AG08396 (cell line): ENCODE measurements around the gene CDK14.
"Not testable (repeated sequence)": the region's sequence is repeated elsewhere in the genome, so short reads cannot be mapped to it uniquely, and the experiment has no call there.

Experiments
- DNase-seq: peaks from one replicate; pipeline ENCODE4 v3.0.0; 2012; ENCODE audit warnings: low spot score, mixed read lengths

CDK14 gene

GRCh38 chr7:90804370-90804769 is 208.2 kb downstream of the CDK14 start:
- DNase-seq: no peak

- not testable (repeated sequence) for DNase-seq
Measured at GRCh38 chr7:90815552-90815951, 219.4 kb downstream of the CDK14 start.

- DNase-seq: peak; percentile 25
Measured at GRCh38 chr7:90816511-90817142, 220.5 kb downstream of the CDK14 start.

GRCh38 chr7:90817151-90817550 is 221.0 kb downstream of the CDK14 start:
- no peak for DNase-seq

- no peak for DNase-seq
Measured at GRCh38 chr7:90817846-90818245, 221.7 kb downstream of the CDK14 start.

- DNase-seq: no peak
Measured at GRCh38 chr7:90818341-90818740, 222.2 kb downstream of the CDK14 start.

- DNase-seq: no peak
Measured at GRCh38 chr7:90821961-90822620, 226.0 kb downstream of the CDK14 start.

GRCh38 chr7:90824386-90825307 is 228.5 kb downstream of the CDK14 start:
- peak; percentile 16 for DNase-seq

GRCh38 chr7:90825779-90826178 is 229.7 kb downstream of the CDK14 start:
- DNase-seq: peak; percentile 4

GRCh38 chr7:90828601-90829000 is 232.5 kb downstream of the CDK14 start:
- no peak for DNase-seq

GRCh38 chr7:90830308-90830707 is 234.2 kb downstream of the CDK14 start:
- no peak for DNase-seq

GRCh38 chr7:90832726-90833125 is 236.6 kb downstream of the CDK14 start:
- DNase-seq: no peak

- DNase-seq: no peak
Measured at GRCh38 chr7:90833443-90833842, 237.3 kb downstream of the CDK14 start.

GRCh38 chr7:90834771-90835170 is 238.7 kb downstream of the CDK14 start:
- no peak for DNase-seq

GRCh38 chr7:90835861-90836260 is 239.7 kb downstream of the CDK14 start:
- no peak for DNase-seq

- DNase-seq: no peak
Measured at GRCh38 chr7:90836937-90837336, 240.8 kb downstream of the CDK14 start.

GRCh38 chr7:90838799-90839198 is 242.7 kb downstream of the CDK14 start:
- no peak for DNase-seq

- no peak for DNase-seq
Measured at GRCh38 chr7:90839316-90839715, 243.2 kb downstream of the CDK14 start.

GRCh38 chr7:90839727-90840291 is 243.7 kb downstream of the CDK14 start:
- no peak for DNase-seq

- no peak for DNase-seq
Measured at GRCh38 chr7:90841759-90842429, 245.8 kb downstream of the CDK14 start.

- no peak for DNase-seq
Measured at GRCh38 chr7:90842430-90842788, 246.3 kb downstream of the CDK14 start.

GRCh38 chr7:90843472-90843871 is 247.4 kb downstream of the CDK14 start:
- DNase-seq: no peak
